Measurements from ENCODE around the gene PAN2.
"Not testable (repeated sequence)": the region's sequence is repeated elsewhere in the genome, so short reads cannot be mapped to it uniquely, and the experiment has no call there.

Gene PAN2

DNA sequence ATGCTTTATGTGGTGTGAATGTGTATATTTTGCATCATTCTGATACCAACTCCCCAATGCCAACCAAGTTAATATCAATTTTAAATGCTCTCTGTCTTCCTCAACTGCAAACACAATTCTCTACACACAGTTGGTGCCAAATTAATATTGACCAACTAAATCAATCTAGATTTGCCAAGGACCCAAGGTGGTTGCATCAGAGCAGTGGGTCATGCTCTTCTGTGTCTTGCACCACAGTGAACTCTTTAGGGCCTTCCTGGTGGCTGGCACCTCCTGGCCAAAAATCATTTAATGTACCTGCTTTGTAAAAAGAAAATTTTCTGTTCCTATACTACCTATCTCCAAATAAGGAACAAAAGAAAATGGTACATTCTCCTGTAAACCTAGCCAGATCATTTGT lies 53.0 kb downstream of the PAN2 start:
- DNase-seq (ENCODE audit: low read depth, low spot score), result no peak
- no peak overlapping the region for H3K27ac ChIP-seq

DNA sequence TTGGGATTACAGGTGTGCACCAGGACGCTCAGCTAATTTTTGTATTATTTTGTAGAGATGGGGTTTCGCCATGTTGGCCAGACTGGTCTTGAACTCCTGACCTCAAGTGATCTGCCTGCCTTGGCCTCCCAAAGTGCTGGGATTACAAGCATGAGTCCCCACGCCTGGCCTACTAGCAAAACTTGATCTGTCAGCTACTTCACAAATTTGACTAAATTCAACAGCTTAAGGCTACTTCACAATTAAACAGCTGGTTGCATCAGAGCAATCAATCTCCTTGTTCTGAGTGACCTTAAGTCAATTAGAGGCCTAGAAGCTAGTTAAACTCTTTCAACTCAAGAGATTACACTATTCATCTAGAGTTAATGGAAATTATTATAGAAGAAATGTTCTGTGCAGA lies 54.9 kb downstream of the PAN2 start:
- H3K27ac ChIP-seq, result no peak overlapping the region
- DNase-seq (ENCODE audit: low read depth, low spot score), result no peak

DNA sequence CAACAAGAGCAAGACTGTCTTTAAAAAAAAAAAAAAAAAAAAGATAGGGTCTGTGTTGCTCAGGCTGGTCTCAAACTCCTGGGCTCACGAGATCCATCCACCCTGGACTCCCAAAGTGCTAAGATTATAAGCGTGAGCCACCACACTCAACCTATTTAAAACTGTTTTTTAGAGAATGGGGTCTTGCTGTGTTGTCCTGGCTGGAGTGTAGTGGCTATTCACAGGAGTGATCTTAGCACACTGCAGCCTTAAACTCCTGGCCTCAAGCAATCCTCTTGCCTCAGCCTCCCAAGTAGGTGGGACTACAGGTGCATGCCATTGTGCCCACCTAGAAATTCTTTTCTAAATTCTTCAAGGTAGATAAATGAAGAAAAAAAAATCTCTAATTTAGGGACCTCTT lies 59.5 kb downstream of the PAN2 start:
- no peak overlapping the region for H3K27ac ChIP-seq
- DNase-seq (ENCODE audit: low read depth, low spot score), result no peak

DNA sequence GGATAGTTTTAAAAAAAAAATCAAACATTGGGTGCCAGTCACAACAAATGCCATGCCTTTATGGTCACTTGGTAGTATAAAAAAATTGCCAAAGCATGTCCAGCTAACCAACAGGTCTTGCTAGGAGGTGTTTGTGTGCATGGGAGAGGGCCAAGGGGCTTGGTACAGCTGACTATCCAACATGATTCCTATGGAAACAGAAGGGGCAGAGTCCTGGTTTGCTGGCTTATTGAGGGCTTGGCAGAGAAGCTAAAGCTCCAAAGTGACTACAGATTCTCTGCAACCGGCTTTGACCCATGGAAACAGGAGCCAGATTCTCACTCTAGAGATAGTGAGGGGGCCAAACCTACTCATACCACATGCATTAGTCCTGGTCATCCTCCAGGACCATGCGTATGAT lies 61.3 kb downstream of the PAN2 start:
- not testable (repeated sequence) for H3K27ac ChIP-seq; DNase-seq (ENCODE audit: low read depth, low spot score)

DNA sequence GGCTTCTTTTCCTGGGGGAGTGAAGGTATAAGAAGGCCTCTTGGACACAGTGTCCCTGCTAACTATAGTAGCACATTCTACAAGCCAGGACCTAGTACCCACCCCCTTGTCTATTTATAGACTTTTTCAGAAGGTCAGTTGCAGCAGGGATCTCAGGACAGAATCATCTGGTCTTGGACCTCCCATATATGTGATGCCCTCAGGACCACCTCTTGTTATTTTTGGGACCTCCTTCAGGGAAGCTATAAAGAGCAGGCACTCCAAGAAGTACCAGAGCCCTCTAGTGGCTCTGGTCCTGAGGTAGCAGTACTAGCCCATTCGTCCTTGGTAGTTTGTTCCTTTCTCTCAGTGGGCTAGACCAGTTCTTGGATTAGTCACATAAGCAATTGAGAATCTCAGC lies 62.8 kb downstream of the PAN2 start:
- no peak for DNase-seq (ENCODE audit: low read depth, low spot score)
- no peak overlapping the region for H3K27ac ChIP-seq

DNA sequence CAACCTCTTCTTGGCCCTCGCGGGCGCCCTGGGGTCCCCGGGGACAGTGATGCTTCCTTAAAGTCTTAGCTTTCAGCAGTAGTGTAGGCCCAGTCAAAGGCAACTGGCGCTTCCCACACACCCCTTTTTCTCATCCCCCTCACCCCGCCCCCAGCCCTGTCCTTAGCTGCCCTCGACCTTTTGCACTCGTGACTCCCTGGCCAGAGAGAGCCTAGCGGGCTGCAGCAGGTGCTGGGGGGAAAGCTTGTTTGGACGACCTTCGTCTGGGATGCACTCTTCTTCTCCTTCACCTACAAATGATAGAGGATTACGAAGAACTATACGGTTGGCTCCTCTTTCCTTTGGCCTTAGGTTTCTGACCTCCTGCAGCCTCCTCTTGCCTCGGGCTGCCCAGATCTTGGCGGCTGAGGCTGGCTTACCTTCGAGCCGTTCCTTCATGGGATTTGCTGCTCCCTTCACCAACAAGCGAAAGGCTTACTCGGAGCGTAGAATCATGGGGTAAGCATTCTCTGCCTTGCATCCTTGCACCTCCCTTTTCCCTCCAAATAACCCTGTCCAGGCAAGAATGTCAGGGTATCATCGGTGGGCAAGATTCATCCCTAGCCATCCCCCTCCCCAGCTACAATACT lies 66.2 kb downstream of the PAN2 start:
- DNase-seq (ENCODE audit: low read depth, low spot score), result no peak
- H3K27ac ChIP-seq, result no peak overlapping the region

DNA sequence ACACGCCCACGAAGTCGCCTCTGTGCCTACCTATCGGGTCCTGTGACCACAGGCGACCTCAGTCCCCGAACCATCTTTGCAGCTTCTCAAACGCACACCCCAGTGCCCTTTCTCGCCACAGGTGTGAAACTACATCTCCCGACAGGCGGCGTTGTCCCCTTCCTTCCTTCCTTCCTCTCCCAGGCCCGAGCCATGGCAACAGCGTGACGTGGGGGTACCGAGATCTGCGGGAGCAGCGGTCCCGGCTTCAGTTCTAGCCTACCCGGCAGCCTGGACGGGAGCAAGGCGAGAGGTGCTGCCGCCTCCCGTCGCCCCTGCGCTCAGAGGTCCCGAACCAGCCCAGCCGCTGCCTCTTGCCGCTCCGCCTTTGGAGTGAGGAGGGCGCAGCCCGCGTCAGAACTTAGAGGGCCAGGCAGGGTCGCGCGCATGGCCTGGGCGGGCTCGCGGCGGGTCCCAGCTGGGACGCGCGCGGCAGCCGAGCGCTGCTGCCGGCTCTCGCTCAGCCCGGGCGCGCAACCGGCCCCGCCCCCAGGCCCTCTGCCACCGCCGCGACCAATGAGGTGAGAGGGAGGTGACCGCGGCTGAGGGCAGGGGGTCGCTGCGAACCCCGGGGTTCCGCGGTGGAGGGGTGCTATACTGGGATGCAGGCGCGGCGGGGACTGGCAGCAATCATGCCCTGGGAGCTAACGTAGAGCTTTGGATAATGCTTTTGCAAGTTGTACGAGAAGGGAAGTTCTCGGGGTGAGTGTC lies 66.9 kb downstream of the PAN2 start, which contains the start of gene COQ10A:
TSS of gene COQ10A (plus strand) at position 250 of the 750 bp plus-strand sequence. CDS start at position 427, 177 bp downstream.
- H3K27ac ChIP-seq, result peak within 1 kb of the TSS; percentile 47
- DNase-seq (ENCODE audit: low read depth, low spot score), result peak; percentile 18
